ENCODE data around the gene TSSK6. TPM values are rescaled to one million over a fixed set of nuclear protein-coding genes. Genes with fewer than 3 reads are reported as not detected.
A peak's percentile ranks its signal among the peaks of the same experiment; 100 is the strongest.

The TSSK6 gene
- total RNA-seq, 2 donors from 2014 or later: 2.1 to 2.6 TPM

DNA sequence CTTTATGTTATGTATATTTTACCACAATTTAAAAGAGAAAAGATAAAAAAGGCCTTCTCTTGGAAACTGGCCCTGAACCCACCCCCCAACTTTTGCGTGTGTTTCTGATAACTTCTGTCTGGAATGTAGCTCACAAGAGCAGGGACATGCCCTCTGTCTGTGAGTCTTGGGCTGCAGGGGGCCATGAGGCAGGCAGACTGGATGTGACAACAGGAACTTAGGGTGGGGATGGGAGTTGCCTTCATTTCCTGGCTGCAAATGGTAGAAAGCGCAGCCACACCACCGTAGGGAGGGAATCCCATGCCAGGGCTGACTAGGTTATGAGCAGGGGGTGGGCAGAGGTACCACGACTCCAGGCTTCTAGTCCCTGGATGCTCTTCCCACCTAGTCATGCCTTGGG lies 44.6 kb upstream of the TSSK6 start:
- TF ChIP-seq, protein P1, sequence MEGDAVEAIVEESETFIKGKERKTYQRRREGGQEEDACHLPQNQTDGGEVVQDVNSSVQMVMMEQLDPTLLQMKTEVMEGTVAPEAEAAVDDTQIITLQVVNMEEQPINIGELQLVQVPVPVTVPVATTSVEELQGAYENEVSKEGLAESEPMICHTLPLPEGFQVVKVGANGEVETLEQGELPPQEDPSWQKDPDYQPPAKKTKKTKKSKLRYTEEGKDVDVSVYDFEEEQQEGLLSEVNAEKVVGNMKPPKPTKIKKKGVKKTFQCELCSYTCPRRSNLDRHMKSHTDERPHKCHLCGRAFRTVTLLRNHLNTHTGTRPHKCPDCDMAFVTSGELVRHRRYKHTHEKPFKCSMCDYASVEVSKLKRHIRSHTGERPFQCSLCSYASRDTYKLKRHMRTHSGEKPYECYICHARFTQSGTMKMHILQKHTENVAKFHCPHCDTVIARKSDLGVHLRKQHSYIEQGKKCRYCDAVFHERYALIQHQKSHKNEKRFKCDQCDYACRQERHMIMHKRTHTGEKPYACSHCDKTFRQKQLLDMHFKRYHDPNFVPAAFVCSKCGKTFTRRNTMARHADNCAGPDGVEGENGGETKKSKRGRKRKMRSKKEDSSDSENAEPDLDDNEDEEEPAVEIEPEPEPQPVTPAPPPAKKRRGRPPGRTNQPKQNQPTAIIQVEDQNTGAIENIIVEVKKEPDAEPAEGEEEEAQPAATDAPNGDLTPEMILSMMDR (IDR thresholded peaks at IDR 0.05): no peak
- TF ChIP-seq POLR2A (IDR thresholded peaks at IDR 0.05): no peak
- no peaks in the 10 kb centered on the region for H3K36me3 ChIP-seq (replicated peaks in 1 of 2; ENCODE audit: insufficient read depth in 1 of 2, low read depth in 2 of 2)
- no peaks in the 10 kb centered on the region for H3K27me3 ChIP-seq
- no peak overlapping the region for H3K27ac ChIP-seq
- 46 to 57% methylated on average over 1 to 4 of the region's 4 CpGs for WGBS, 2 donors
- DNase-seq (no peak), ATAC-seq (no peak)
- H3K9me3 ChIP-seq: no peaks in the 10 kb centered on the region
- intact Hi-C loops (cut with DNase I): no loop called here
- no peaks in the 10 kb centered on the region for H3K4me1 ChIP-seq
- H3K4me3 ChIP-seq: no peak overlapping the region

DNA sequence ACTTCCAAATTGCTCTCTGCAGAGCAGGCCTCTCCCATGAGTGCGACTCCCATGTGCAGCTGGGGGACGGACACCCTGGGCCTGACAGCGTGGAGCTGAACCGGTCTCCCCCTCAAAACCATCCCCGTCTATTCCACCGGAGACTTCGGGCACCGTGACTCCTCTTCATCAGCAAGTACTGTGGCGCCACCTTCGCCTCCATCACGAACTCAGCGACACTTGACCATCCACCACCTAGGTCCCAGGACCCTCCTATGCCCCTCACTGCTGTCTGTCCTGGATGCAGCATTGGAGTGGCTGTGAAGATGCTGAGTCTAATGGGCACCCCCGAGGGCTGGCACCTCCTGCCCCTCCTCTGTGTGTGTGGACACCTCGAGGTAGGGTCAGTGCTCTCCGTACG lies 43.3 kb upstream of the TSSK6 start:
- WGBS, 2 donors: 75 to 84% methylated on average over 13 to 16 of the region's 16 CpGs
- no peaks in the 10 kb centered on the region for H3K36me3 ChIP-seq (replicated peaks in 1 of 2; ENCODE audit: insufficient read depth in 1 of 2, low read depth in 2 of 2)
- intact Hi-C loops (cut with DNase I): no loop called here

DNA sequence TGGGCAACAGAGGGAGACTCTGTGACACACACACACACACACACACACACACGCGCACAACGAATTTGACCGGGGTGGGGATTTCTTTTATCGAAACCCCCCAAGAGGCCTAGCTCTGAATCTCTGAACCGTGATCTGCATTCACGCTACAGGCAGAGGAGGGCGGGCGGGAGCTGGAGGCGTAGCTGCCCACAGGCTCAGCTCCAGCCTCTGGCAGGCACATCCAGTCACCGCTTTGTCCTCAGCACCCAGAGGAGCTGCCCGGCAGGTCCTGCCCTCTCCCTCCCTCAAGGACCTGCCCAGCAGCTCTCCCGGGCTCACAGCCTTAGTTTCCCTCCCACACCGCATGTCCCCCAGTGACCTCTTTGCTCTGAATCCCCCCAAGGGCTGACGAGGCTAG lies 42.7 kb upstream of the TSSK6 start:
- ATAC-seq: no peak

More for the DNA sequence above, 43.3 kb upstream of the TSSK6 start:
- TF ChIP-seq, protein P1 (IDR thresholded peaks at IDR 0.05): no peak
- no peak for TF ChIP-seq POLR2A (IDR thresholded peaks at IDR 0.05)
- Histone ChIP-seq H3K27me3 (no peaks in the 10 kb centered on the region), H3K27ac (no peak overlapping the region), H3K9me3 (no peaks in the 10 kb centered on the region), H3K4me1 (no peaks in the 10 kb centered on the region), H3K4me3 (no peak overlapping the region)
- ATAC-seq (no peak), DNase-seq (no peak)

DNA sequence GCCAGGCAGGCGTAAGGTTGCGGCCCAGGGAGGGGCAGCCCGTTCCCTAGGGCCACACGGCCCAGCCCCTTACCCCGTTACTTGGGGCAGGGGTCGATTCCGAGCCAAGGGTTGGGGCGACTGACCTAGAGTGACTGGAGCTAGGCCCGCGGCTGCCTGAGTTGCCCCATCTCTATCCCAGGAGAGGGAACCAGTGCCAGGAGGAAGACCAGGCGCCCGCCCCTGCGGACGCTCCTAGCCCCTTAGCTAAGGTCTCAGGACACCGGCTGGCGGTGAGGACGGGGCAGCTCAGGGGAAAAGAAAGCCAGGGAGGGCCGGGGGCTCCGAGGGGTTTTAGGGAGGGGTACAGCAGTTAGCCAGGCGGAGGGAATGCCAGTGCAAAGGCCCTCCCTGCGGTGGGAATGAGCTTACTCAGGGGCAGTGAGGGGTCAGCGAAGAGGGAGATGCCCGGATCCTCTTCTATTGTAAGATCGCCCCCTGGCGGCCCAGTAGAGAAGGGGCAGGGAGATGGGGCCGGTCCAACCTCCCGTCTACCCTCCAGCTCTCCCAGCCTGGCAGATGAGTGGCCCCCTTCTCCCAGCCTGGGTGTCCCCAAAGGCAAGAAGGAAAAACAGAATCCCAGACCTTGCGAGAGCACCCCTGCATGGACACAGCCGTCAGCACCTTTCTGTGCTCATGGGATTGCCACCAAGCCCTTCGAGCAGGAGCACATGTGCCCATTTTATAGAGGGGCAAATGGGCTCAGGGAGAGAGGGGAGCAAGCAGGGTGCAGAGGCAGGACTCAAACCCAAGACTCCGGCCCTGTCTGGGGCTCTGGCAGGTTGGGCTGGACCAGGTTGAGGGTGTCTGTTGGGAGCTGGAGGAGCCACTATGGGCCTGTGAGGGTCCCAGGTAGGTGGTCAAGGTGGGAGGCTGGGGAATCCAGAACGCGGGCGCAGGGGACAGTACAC lies 39.0 kb upstream of the TSSK6 start:
- Histone ChIP-seq H3K36me3 (replicated peaks in 1 of 2; ENCODE audit: insufficient read depth in 1 of 2, low read depth in 2 of 2) (no peaks in the 10 kb centered on the region), H3K4me1 (no peaks in the 10 kb centered on the region), H3K27ac (no peak overlapping the region), H3K4me3 (no peak overlapping the region), H3K27me3 (no peaks in the 10 kb centered on the region), H3K9me3 (no peaks in the 10 kb centered on the region)
- ATAC-seq (peak; percentile 24), DNase-seq (peak; percentile 23 to 45 (median 40))
- WGBS, 2 donors: 57 to 59% methylated on average over 26 to 34 of the region's 34 CpGs
- intact Hi-C loops (cut with DNase I): no loop called here
- TF ChIP-seq POLR2A (IDR thresholded peaks at IDR 0.05): no peak
- TF ChIP-seq, protein P1 (IDR thresholded peaks at IDR 0.05): peak in 6 of 7 experiments; percentile 30 to 62 (median 46)

More for the DNA sequence above, 42.7 kb upstream of the TSSK6 start:
- intact Hi-C loops (cut with DNase I): no loop called here
- DNase-seq: no peak
- H3K4me3 ChIP-seq: no peak overlapping the region
- no peaks in the 10 kb centered on the region for H3K27me3 ChIP-seq
- H3K9me3 ChIP-seq: no peaks in the 10 kb centered on the region
- H3K27ac ChIP-seq: no peak overlapping the region
- no peaks in the 10 kb centered on the region for H3K4me1 ChIP-seq
- no peaks in the 10 kb centered on the region for H3K36me3 ChIP-seq (replicated peaks in 1 of 2; ENCODE audit: insufficient read depth in 1 of 2, low read depth in 2 of 2)
- TF ChIP-seq POLR2A (IDR thresholded peaks at IDR 0.05): no peak
- TF ChIP-seq, protein P1 (IDR thresholded peaks at IDR 0.05): no peak
- 51 to 75% methylated on average over 7 to 15 of the region's 15 CpGs for WGBS, 2 donors

All from body of pancreas (tissue), 4 donors.